ENCODE results near the gene CUL9.
"Not testable (repeated sequence)": the region's sequence is repeated elsewhere in the genome, so short reads cannot be mapped to it uniquely, and the experiment has no call there.

Gene CUL9

DNA sequence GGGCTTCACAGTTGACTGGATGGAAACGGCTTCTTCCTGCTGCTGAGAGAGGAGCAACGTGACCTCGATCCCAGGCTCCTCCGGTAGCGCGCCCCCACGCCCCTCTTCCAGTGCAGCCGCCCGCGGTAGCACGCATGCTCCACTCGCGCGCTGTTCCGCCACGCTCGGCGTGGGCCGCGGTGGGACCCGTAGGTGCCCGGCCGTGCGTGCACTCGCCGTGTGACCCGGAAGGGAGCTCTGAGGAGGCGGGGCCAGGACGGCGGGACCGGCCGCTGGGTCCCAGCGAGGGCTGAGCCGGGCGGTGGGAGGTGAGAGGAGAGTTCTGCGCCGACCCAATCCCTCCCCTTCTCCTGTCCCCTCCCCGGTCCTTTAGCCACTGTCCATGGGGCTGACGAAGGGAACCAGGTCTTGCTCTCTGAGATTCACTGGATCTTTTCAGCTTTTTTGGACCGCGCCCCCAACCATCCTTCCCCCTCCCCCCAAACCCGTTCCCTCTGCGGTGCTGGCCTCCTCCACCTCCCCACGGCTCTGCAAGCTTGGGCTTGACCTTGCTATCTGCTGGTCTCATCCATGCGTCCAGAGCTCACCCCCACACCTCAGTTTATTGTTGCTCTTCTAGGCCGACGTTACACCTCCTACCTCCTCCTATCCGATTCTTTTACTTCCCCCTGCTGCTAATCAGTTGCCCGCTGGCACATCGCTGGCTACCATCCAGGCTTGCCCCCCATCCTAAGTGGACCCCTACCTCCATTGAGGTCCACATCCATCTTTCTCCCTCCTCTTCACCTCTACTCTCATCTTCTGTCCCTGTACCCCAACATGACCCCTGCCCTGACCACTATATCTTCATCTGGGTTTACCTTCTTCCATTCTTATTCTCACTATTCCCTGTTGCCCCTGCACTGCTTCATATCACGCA is at the start of gene CUL9:
Gene CUL9 (plus strand): TSS at position 255 of the 919 bp plus-strand sequence. CDS start 2,115 bp downstream, outside the sequence.
- H3K27ac ChIP-seq (ENCODE audit: low read depth, low read length) = peak within 1 kb of the TSS; percentile 73
- H3K4me3 ChIP-seq (ENCODE audit: low read depth in 1 of 2, low read length in 2 of 2) = peak within 1 kb of the TSS; percentile 52 to 83
- H3K9me3 ChIP-seq (ENCODE audit: low read length) = no peaks in the 10 kb centered on the region
- H3K27me3 ChIP-seq (ENCODE audit: control insufficient read depth in 1 of 2, insufficient read depth in 2 of 2, low read length in 2 of 2) = no peaks in the 10 kb centered on the region
- H3K36me3 ChIP-seq (ENCODE audit: insufficient read depth, low read length) = peaks cover 58% of the 10 kb centered on the region
- H3K9ac ChIP-seq (ENCODE audit: low read length) = peak within 1 kb of the TSS; percentile 45
- peaks cover 18% of the 10 kb centered on the region for H3K4me1 ChIP-seq (ENCODE audit: insufficient read depth, low read length)

- no peaks in the 10 kb centered on the region for H3K9me3 ChIP-seq (ENCODE audit: low read length)
- H3K27ac ChIP-seq (ENCODE audit: low read depth, low read length) = no peak overlapping the region
- no peaks in the 10 kb centered on the region for H3K36me3 ChIP-seq (ENCODE audit: insufficient read depth, low read length)
- H3K4me3 ChIP-seq (ENCODE audit: low read depth in 1 of 2, low read length in 2 of 2) = no peak overlapping the region
- no peak overlapping the region for H3K9ac ChIP-seq (ENCODE audit: low read length)
- H3K27me3 ChIP-seq (ENCODE audit: control insufficient read depth in 1 of 2, insufficient read depth in 2 of 2, low read length in 2 of 2) = no peaks in the 10 kb centered on the region
- peaks cover 5% of the 10 kb centered on the region for H3K4me1 ChIP-seq (ENCODE audit: insufficient read depth, low read length)
Measured at GRCh38 chr6:43138267-43138666, 43.7 kb upstream of the CUL9 start.

DNA sequence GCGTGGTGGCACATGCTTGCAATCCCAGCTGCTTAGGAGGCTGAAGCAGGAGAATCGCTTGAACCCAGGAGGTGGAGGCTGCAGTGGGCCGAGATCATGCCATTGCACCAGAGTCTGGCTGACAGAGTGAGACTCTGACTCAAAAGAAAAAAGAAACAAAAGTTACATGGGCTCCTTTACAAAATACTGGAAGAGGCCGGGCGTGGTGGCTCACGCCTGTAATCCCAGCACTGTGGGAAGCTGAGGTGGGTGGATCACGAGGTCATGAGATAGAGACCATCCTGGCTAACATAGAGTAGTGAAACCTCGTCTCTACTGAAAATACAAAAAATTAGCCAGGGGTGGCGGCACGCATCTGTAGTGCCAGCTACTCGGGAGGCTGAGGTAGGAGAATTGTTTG is 42.0 kb upstream of the CUL9 start:
- H3K9me3 ChIP-seq (ENCODE audit: low read length); H3K4me3 ChIP-seq (ENCODE audit: low read depth in 1 of 2, low read length in 2 of 2); H3K27ac ChIP-seq (ENCODE audit: low read depth, low read length); H3K9ac ChIP-seq (ENCODE audit: low read length); H3K36me3 ChIP-seq (ENCODE audit: insufficient read depth, low read length); H3K27me3 ChIP-seq (ENCODE audit: control insufficient read depth in 1 of 2, insufficient read depth in 2 of 2, low read length in 2 of 2): not testable (repeated sequence)
- peaks cover 11% of the 10 kb centered on the region for H3K4me1 ChIP-seq (ENCODE audit: insufficient read depth, low read length)

DNA sequence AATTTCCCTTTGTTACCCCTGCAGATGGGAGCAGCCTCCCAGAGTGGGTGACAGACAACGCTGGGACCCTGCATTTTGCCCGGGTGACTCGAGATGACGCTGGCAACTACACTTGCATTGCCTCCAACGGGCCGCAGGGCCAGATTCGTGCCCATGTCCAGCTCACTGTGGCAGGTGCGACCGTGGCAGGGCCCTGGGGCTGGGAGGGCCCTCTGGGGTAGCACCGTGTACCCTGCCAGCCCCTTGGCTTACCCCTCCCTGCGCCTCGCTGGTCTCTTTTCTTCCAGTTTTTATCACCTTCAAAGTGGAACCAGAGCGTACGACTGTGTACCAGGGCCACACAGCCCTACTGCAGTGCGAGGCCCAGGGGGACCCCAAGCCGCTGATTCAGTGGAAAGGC is 40.4 kb upstream of the CUL9 start:
- no peaks in the 10 kb centered on the region for H3K36me3 ChIP-seq (ENCODE audit: insufficient read depth, low read length)
- H3K4me3 ChIP-seq (ENCODE audit: low read depth in 1 of 2, low read length in 2 of 2) = no peak overlapping the region
- no peak overlapping the region for H3K9ac ChIP-seq (ENCODE audit: low read length)
- H3K27me3 ChIP-seq (ENCODE audit: control insufficient read depth in 1 of 2, insufficient read depth in 2 of 2, low read length in 2 of 2) = no peaks in the 10 kb centered on the region
- H3K4me1 ChIP-seq (ENCODE audit: insufficient read depth, low read length) = peaks cover 11% of the 10 kb centered on the region
- H3K27ac ChIP-seq (ENCODE audit: low read depth, low read length) = no peak overlapping the region
- H3K9me3 ChIP-seq (ENCODE audit: low read length) = no peaks in the 10 kb centered on the region

DNA sequence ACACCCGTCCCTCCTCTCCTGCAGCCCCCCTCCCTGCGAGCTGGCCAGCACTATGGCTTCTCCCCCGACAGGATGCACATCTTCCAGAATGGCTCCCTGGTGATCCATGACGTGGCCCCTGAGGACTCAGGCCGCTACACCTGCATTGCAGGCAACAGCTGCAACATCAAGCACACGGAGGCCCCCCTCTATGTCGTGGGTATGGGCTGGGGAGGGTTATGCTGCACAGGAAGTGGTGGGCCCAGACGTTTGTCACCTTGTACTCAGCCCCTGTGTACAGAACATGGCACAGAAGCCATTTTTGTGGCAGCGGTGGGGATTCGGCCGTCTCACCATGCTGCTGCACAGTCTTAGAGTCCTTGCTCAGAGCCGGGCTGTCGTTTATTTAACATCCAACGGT is 39.9 kb upstream of the CUL9 start:
- peaks cover 11% of the 10 kb centered on the region for H3K4me1 ChIP-seq (ENCODE audit: insufficient read depth, low read length)
- no peak overlapping the region for H3K4me3 ChIP-seq (ENCODE audit: low read depth in 1 of 2, low read length in 2 of 2)
- no peak overlapping the region for H3K27ac ChIP-seq (ENCODE audit: low read depth, low read length)
- no peaks in the 10 kb centered on the region for H3K9me3 ChIP-seq (ENCODE audit: low read length)
- H3K36me3 ChIP-seq (ENCODE audit: insufficient read depth, low read length) = no peaks in the 10 kb centered on the region
- H3K9ac ChIP-seq (ENCODE audit: low read length) = no peak overlapping the region
- H3K27me3 ChIP-seq (ENCODE audit: control insufficient read depth in 1 of 2, insufficient read depth in 2 of 2, low read length in 2 of 2) = no peaks in the 10 kb centered on the region

- Histone ChIP-seq H3K4me3 (ENCODE audit: low read depth in 1 of 2, low read length in 2 of 2) (no peak overlapping the region), H3K9me3 (ENCODE audit: low read length) (no peaks in the 10 kb centered on the region), H3K9ac (ENCODE audit: low read length) (no peak overlapping the region), H3K27me3 (ENCODE audit: control insufficient read depth in 1 of 2, insufficient read depth in 2 of 2, low read length in 2 of 2) (no peaks in the 10 kb centered on the region), H3K36me3 (ENCODE audit: insufficient read depth, low read length) (no peaks in the 10 kb centered on the region), H3K4me1 (ENCODE audit: insufficient read depth, low read length) (peaks cover 11% of the 10 kb centered on the region), H3K27ac (ENCODE audit: low read depth, low read length) (peak overlapping the region; percentile 47)
Measured at GRCh38 chr6:43143235-43144128, 38.5 kb upstream of the CUL9 start.

DNA sequence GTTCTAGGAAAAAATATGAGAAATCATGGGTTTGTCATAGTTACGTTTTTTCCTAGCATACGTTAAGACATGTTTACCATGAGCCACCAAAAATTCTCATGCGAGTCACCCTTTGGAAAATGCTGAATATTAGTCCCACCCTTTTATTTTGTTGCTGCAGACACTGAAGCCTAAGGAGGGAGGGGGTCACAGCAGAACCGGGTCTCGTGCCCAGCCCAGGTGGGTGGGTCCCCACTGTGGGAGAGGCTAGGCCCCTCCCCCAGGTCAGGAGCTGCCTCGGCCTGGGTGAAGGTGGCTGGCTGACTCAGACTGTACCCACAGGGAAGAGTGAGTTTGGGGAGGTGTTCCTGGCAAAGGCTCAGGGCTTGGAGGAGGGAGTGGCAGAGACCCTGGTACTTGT is 37.1 kb upstream of the CUL9 start:
- H3K9me3 ChIP-seq (ENCODE audit: low read length) = no peaks in the 10 kb centered on the region
- no peaks in the 10 kb centered on the region for H3K36me3 ChIP-seq (ENCODE audit: insufficient read depth, low read length)
- H3K27ac ChIP-seq (ENCODE audit: low read depth, low read length) = no peak overlapping the region
- H3K27me3 ChIP-seq (ENCODE audit: control insufficient read depth in 1 of 2, insufficient read depth in 2 of 2, low read length in 2 of 2) = no peaks in the 10 kb centered on the region
- H3K4me1 ChIP-seq (ENCODE audit: insufficient read depth, low read length) = peaks cover 11% of the 10 kb centered on the region
- H3K9ac ChIP-seq (ENCODE audit: low read length) = no peak overlapping the region
- H3K4me3 ChIP-seq (ENCODE audit: low read depth in 1 of 2, low read length in 2 of 2) = no peak overlapping the region

DNA sequence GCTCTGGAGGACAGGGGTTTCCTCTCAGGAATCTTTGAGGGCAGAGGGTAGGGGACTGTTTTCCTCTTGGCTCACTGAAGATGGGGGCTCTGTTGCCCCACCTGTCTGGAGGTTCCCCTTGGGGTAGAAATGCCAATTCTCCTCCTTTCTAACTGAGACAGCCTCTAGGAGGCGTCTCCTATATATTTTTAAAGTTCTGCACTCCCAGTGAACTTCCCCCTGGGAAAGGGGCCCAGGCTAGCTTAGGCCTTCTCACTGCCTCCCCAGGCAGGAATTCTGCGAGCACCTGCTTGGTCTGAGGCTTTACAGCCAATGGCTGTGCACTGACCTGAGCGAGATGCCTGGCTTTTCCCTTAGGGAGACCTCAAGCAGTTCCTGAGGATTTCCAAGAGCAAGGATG is 35.7 kb upstream of the CUL9 start:
- Histone ChIP-seq H3K9me3 (ENCODE audit: low read length) (no peaks in the 10 kb centered on the region), H3K4me3 (ENCODE audit: low read depth in 1 of 2, low read length in 2 of 2) (no peak overlapping the region), H3K27me3 (ENCODE audit: control insufficient read depth in 1 of 2, insufficient read depth in 2 of 2, low read length in 2 of 2) (no peaks in the 10 kb centered on the region), H3K4me1 (ENCODE audit: insufficient read depth, low read length) (peaks cover 11% of the 10 kb centered on the region), H3K36me3 (ENCODE audit: insufficient read depth, low read length) (no peaks in the 10 kb centered on the region), H3K9ac (ENCODE audit: low read length) (no peak overlapping the region), H3K27ac (ENCODE audit: low read depth, low read length) (no peak overlapping the region)

- Histone ChIP-seq H3K36me3 (ENCODE audit: insufficient read depth, low read length) (no peaks in the 10 kb centered on the region), H3K27ac (ENCODE audit: low read depth, low read length) (no peak overlapping the region), H3K27me3 (ENCODE audit: control insufficient read depth in 1 of 2, insufficient read depth in 2 of 2, low read length in 2 of 2) (no peaks in the 10 kb centered on the region), H3K9ac (ENCODE audit: low read length) (no peak overlapping the region), H3K9me3 (ENCODE audit: low read length) (no peaks in the 10 kb centered on the region), H3K4me1 (ENCODE audit: insufficient read depth, low read length) (peaks cover 11% of the 10 kb centered on the region), H3K4me3 (ENCODE audit: low read depth in 1 of 2, low read length in 2 of 2) (no peak overlapping the region)
Measured at GRCh38 chr6:43146709-43147688, 35.0 kb upstream of the CUL9 start.

GRCh38 chr6:43147691-43148477 is 34.1 kb upstream of the CUL9 start:
- H3K36me3 ChIP-seq (ENCODE audit: insufficient read depth, low read length) = no peaks in the 10 kb centered on the region
- peaks cover 10% of the 10 kb centered on the region for H3K4me1 ChIP-seq (ENCODE audit: insufficient read depth, low read length)
- no peak overlapping the region for H3K4me3 ChIP-seq (ENCODE audit: low read depth in 1 of 2, low read length in 2 of 2)
- H3K9me3 ChIP-seq (ENCODE audit: low read length) = no peaks in the 10 kb centered on the region
- H3K27me3 ChIP-seq (ENCODE audit: control insufficient read depth in 1 of 2, insufficient read depth in 2 of 2, low read length in 2 of 2) = no peaks in the 10 kb centered on the region
- no peak overlapping the region for H3K9ac ChIP-seq (ENCODE audit: low read length)
- H3K27ac ChIP-seq (ENCODE audit: low read depth, low read length) = no peak overlapping the region
